Activated CD4-positive, alpha-beta T cell treated with anti-CD3 and anti-CD28 coated beads for 4 hours (primary cell): Measurements from ENCODE around the gene PPP1R13B.
"Not testable (repeated sequence)": the region's sequence is repeated elsewhere in the genome, so short reads cannot be mapped to it uniquely, and the experiment has no call there.

Experiments used
- DNase-seq, 2 donors: peaks; one replicate each; pipeline ENCODE4 v3.0.0-alpha.2; 2020

The PPP1R13B gene, protein sequence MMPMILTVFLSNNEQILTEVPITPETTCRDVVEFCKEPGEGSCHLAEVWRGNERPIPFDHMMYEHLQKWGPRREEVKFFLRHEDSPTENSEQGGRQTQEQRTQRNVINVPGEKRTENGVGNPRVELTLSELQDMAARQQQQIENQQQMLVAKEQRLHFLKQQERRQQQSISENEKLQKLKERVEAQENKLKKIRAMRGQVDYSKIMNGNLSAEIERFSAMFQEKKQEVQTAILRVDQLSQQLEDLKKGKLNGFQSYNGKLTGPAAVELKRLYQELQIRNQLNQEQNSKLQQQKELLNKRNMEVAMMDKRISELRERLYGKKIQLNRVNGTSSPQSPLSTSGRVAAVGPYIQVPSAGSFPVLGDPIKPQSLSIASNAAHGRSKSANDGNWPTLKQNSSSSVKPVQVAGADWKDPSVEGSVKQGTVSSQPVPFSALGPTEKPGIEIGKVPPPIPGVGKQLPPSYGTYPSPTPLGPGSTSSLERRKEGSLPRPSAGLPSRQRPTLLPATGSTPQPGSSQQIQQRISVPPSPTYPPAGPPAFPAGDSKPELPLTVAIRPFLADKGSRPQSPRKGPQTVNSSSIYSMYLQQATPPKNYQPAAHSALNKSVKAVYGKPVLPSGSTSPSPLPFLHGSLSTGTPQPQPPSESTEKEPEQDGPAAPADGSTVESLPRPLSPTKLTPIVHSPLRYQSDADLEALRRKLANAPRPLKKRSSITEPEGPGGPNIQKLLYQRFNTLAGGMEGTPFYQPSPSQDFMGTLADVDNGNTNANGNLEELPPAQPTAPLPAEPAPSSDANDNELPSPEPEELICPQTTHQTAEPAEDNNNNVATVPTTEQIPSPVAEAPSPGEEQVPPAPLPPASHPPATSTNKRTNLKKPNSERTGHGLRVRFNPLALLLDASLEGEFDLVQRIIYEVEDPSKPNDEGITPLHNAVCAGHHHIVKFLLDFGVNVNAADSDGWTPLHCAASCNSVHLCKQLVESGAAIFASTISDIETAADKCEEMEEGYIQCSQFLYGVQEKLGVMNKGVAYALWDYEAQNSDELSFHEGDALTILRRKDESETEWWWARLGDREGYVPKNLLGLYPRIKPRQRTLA

GRCh38 chr14:103847451-103848174, at the start of gene PPP1R13B:
Gene PPP1R13B, minus strand, starts transcription at chr14:103847575. Its CDS starts 268 bp downstream, at chr14:103847307.
- DNase-seq: peak; percentile 95

DNA sequence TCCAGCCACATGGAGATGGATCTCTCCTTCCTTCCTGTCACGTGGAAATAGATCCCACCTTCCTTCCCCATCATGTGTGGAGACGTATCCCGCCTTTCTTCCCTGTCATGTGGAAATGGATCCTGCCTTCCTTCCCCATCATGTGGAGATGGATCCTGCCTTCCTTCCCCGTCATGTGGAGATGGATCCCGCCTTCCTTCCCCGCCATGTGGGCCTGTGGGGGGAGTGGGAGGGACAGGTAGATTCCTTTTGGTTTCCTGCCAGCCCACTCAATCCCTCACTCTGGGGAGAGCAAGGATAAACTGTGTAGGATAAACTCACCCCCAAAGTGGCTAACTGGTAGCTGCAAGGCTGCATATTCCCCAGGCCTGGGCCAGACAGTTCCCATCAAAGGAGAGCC, 49.2 kb upstream of the PPP1R13B start:
- no peak for DNase-seq

- DNase-seq: no peak
These were observed 47.3 kb upstream of the PPP1R13B start for GRCh38 chr14:103894723-103895059.

DNA sequence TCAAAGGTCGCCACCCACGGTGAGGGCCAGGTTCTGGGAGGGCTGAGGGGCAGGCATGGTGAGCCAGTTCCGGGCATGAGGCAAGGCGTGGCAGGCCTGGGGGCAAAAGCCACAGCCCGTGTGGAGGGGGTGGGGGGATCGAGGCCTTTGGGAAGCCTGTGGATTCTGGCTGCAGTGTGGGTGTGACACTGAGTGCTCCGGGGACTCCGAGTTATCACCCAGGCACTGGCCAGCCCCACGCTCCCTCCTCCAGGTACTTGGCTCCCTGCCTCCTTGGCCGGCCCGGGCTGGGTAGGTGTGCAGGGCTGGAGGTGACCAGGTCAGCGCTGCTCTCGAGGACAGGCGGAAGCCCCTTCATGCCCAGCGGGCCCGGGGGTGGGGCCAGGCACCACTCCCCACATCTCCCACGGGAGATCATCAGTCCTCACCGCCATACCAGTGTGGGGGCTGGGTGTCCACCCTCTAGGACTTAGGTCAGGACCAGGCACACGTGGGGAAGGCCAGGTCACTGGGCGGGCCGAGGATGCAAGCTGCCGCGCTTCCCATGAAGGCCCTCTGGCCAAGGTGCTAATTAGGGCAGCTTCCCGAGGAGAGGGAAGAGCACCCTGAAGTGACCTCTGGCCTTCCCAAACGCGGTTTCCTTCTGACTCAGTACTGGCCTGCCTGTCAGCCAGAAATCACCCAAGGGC, 46.8 kb upstream of the PPP1R13B start:
- DNase-seq: no peak

DNA sequence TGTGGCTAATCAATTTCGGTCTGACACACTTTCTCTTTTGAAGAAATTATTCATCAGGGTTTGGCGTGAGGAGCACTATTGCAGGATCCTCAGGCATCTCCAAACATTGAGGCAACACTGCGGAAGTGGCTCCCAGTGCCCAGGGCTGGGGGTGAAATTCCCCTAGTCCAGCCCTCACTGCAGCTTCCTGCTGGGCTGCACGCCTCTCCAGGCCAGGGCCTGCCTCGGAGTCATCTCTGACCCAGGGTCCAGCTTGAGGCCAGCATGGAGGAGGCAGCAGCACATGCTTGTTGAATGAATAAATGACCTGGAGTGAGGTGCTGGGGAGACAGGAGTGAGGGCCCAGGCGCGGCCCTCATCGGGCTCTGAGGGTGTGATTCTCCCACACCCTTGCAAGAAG, 44.9 kb upstream of the PPP1R13B start:
- no peak for DNase-seq

GRCh38 chr14:103891667-103892215, 44.4 kb upstream of the PPP1R13B start:
- no peak for DNase-seq

DNA sequence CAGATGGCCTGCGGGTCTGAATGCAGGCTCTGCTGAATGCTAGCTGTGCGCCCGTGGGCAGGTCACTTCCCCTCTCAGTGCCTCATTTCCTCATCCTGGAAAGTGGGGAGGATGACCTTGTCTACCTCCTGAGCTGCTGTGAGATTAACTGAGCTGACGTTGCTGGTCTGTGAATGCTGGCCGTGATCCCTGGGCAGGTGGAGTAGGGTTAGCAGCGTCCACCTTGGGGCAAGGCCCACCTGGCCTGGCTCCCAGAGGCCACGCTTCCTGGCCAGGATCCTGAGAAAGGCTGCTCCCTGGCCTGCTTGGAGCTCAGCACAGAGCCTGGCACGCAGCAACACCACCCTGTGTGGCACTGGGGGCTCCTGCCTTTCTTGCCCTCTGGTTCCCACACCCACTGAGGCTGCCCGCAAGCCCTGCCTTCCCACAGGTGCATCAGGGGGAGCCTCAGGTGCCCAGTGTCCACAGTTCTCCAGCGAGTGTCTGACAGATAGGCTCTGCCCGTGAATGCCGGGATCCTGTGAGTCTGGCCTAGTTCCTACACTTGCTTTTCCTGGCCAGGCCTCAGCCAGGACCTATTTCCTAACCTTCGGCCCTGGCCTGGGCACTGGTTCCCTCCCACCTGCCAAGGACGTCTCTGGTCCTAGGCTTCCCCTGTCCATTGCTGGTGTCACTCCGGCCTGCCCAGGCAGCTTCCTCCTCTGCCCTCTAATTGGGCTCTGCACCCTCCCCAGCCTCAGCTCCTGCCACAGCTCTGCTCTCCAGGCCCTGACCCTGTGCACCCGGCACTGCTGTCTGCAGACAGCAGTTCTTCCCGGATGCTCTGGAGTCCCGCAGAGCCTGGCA, 43.7 kb upstream of the PPP1R13B start:
- DNase-seq: no peak

GRCh38 chr14:103890052-103890371, 42.6 kb upstream of the PPP1R13B start:
- DNase-seq: no peak

DNA sequence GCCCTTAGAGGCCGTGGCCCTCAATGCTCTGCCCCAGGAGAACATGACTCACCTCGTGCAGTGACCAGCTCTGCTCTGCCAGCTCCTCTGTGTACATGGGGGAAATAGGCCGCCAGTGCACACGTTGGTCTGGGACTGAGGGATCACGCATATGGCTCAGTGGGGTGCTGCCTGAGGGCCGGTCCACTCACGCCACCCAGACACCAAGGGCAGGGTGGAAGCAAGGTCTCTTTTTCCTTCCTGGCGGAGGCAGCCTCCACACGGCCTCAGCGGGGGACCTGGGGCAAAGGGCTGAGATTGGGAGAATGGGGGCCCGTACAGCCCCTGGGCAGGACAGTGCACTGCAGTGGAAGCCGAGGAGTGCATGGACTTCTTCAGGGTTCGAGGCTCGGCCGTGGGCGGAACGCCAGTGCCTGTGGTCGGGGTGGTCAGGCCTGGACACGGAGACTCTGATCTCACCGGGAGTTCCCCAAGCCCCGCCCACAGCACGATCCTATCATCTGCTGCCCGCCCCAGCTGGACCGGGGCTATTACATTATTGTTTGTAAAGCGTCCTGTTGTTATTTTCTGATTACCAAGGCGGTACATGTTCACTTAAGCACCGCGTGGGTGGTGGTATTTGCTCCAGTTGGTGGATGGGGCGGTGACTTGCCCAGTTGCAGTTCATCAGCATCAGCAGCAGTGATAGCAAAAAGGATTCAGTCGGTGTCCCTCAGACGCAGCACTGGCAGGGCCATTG, 42.1 kb upstream of the PPP1R13B start:
- no peak for DNase-seq

DNA sequence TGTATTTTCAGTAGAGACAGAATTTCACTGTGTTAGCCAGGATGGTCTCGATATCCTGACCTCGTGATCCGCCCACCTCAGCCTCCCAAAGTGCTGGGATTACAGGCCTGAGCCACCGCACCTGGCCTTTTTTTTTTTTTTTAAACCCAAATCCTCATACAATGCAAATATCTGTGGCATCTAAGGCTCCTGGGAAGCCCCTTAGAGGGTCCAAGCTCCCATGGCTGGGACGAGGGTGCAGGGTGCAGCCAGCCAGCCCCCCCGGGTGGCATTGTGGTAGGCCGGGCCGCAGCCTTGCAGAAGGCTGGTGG, 41.6 kb upstream of the PPP1R13B start:
- not testable (repeated sequence) for DNase-seq

DNA sequence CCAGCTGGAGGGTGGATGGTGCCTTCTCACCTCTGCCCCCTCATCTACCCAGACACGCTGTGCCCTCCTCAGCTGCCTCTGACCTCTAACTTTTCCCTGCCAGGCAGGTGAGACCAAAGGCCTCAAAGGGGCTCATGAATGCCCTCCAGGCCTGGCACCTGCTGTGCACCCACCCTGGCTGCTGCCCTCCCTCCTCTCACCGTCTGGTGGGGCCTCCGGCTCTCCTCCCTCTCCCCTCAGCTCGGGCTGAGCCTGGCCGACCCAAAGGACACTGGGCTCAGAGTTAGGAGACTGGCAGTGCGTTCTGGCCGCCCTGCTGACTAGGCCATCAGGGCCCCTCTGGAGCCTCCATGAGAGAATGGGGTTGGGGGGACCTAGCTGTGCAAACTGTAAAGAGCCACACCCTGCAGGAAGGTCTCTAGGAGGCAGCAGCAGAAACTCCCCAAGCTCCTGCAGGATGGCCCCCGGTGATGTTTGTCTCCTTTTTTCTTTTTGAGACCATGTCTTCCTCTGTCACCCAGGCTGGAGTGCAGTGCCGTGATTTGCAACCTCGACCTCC, 40.3 kb upstream of the PPP1R13B start:
- DNase-seq: no peak

- DNase-seq: no peak
These were observed 39.8 kb upstream of the PPP1R13B start for GRCh38 chr14:103887170-103887501.

DNA sequence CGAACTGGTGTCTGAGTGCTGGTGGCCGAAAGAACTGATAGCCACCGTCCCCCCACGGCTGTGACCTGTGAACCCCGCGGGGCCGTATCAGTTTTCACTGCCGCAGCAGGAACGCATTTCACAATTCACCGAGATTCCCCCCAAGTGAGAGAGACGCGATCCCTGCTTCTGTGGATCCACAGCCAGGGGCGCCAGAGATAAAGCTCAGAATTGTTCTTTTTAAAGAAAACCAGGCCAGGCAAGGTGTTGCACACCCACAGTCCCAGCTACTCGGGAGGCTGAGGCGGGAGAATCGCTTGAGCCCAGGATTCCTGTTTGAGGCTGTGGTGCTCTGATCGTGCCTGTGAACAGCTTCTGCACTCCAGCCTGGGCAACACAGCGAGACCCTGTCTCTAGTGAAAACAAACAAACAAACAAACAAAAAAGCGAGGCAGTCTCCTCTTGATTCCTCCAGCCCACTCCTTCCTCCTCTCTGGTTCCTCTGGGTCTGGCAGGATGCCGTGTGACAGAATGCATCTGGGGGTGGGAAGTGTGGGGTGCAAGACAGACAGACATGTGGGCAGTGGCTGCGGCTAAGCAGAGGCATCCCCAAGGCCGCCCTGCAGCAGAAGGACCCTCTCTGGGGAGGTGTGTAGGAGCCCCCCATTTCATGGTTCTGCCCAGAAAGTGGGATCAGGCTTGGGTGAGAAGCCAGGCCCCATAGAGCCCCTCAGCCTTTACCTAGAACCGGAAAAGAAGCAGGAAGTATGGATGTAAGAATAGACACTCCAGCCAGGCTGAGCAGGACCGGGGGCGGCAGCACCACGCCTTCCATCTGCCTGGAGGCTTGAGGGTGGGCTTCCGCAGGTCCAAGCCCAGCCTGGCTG, 39.2 kb upstream of the PPP1R13B start:
- DNase-seq: no peak

- DNase-seq: no peak
These were observed 38.1 kb upstream of the PPP1R13B start for GRCh38 chr14:103885509-103885932.

- no peak for DNase-seq
These were observed 37.5 kb upstream of the PPP1R13B start for GRCh38 chr14:103884854-103885253.

GRCh38 chr14:103883263-103883523, 35.8 kb upstream of the PPP1R13B start:
- no peak for DNase-seq

- DNase-seq: no peak
These were observed 35.3 kb upstream of the PPP1R13B start for GRCh38 chr14:103882503-103883262.

DNA sequence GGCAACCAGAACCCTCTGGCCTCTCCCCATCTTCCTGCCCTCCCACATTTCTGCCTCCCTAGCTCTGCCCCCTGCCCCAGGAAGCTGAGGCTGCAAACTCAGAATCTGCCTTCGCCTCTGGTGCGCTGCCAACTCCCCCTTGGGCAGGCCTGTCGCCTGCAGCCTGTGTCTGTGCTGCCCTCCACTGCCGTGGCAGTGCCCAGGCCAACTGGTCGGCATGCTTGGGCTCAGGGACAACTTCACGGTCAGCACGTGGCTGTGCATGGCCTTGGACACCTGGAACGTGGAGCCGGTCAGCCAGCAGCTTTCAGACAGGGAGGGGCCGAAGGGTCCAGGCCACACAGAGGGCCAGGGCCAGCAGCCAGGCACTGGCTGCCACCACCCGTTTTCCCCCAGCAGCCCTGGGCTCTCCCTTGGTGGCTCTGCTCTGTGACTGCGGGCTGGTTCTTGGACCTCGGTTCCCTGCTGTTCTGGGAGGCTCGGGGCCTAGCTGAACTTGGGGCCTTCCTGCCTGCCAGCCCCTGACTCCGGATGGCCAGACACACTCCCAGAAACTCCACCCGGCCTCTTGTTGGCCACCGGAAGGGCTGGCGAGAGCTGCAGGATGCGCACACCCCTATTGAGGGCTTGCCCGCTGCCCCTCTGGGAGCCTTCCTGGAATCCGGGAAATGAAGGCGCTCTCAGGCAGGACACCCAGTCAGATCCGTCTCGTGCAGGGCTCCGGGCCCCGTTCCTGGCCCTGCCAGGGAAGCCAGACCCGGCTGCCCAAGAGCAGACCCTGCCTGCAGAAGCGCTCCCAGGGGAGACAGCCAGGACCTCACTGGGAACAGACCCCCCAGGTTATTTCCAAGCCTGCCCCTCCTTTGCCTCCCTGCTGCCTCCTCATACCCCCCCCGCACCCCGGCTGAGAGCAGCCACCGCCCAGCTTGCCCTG, 34.2 kb upstream of the PPP1R13B start:
- DNase-seq: no peak
